SK-N-SH treated with all-trans-retinoic acid at 6 μM for 48 hours (cell line): ENCODE results near the gene ITPR2.

Source experiments
- ATAC-seq: fragments of 200-7000 bp; cut with Tn5 transposase; 3 replicates; pipeline ENCODE4 v1.9.1; 2020; ENCODE audit warnings: mild to moderate bottlenecking, moderate library complexity
- ARNTL ChIP-seq: fragments of 450-650 bp; formaldehyde crosslinking; IDR thresholded peaks from 2 replicates; pipeline ENCODE4 v1.5.0; 2020; ENCODE audit warnings: low read depth, mild to moderate bottlenecking, moderate library complexity, borderline replicate concordance
- BACH2 ChIP-seq: fragments of 250-450 bp; sonication (Bioruptor Pico); IDR thresholded peaks from 2 replicates; pipeline ENCODE4 v1.9.0; 2021; ENCODE audit warnings: mild to moderate bottlenecking, borderline replicate concordance
- CSDC2 ChIP-seq: fragments of 250-450 bp; sonication (Bioruptor Pico); IDR thresholded peaks from 2 replicates; pipeline ENCODE4 v1.5.0; 2020; ENCODE audit warnings: mild to moderate bottlenecking, moderate library complexity
- ESRRG ChIP-seq: fragments of 250-450 bp; sonication (Bioruptor Pico); IDR thresholded peaks from 2 replicates; pipeline ENCODE4 v1.6.1; 2021; ENCODE audit warnings: mild to moderate bottlenecking
- GLIS3 ChIP-seq: fragments of 250-450 bp; sonication (Bioruptor Pico); IDR thresholded peaks from 2 replicates; pipeline ENCODE4 v1.5.0; 2020; ENCODE audit warnings: mild to moderate bottlenecking, moderate library complexity
- ISL1 ChIP-seq: fragments of 250-450 bp; sonication (Bioruptor Pico); IDR thresholded peaks from 2 replicates; pipeline ENCODE4 v2.1.2; 2022; ENCODE audit warnings: mild to moderate bottlenecking, moderate library complexity
- OSR1 ChIP-seq: fragments of 250-450 bp; sonication (Bioruptor Pico); IDR thresholded peaks from 2 replicates; pipeline ENCODE4 v1.8.0; 2022; ENCODE audit warnings: moderate library complexity, mild to moderate bottlenecking, inconsistent platforms
- POU6F1 ChIP-seq: fragments of 250-450 bp; sonication (Bioruptor Pico); IDR thresholded peaks from 2 replicates; pipeline ENCODE4 v1.8.0; 2021; ENCODE audit warnings: low read depth, mild to moderate bottlenecking, moderate library complexity, borderline replicate concordance
- PPARA ChIP-seq: fragments of 250-450 bp; sonication (Bioruptor Pico); IDR thresholded peaks from 2 replicates; pipeline ENCODE4 v1.5.0; 2020; ENCODE audit warnings: mild to moderate bottlenecking, borderline replicate concordance
- RARB ChIP-seq: fragments of 250-450 bp; sonication (Bioruptor Pico); IDR thresholded peaks from 2 replicates; pipeline ENCODE4 v1.8.0; 2021; ENCODE audit warnings: mild to moderate bottlenecking, moderate library complexity
- SNAI2 ChIP-seq: fragments of 250-450 bp; sonication (Bioruptor Pico); IDR thresholded peaks from 2 replicates; pipeline ENCODE4 v1.5.0; 2020; ENCODE audit warnings: mild to moderate bottlenecking, moderate library complexity
- TCF4 ChIP-seq: fragments of 250-450 bp; sonication (Bioruptor Pico); IDR thresholded peaks from 2 replicates; pipeline ENCODE4 v1.8.0; 2021; ENCODE audit warnings: mild to moderate bottlenecking, moderate library complexity, borderline replicate concordance
- TSHZ2 ChIP-seq: fragments of 250-450 bp; sonication (Bioruptor Pico); IDR thresholded peaks from 2 replicates; pipeline ENCODE4 v1.5.0; 2020; ENCODE audit warnings: mild to moderate bottlenecking, moderate library complexity
- ZFP3 ChIP-seq: fragments of 250-450 bp; sonication (Bioruptor Pico); IDR thresholded peaks from 2 replicates; pipeline ENCODE4 v1.5.0; 2020; ENCODE audit warnings: mild to moderate bottlenecking, moderate library complexity
- ZFP30 ChIP-seq: fragments of 450-650 bp; formaldehyde crosslinking; IDR thresholded peaks from 2 replicates; pipeline ENCODE4 v1.5.0; 2022; ENCODE audit warnings: mild to moderate bottlenecking, moderate library complexity
- ZNF565 ChIP-seq: fragments of 450-650 bp; formaldehyde crosslinking; conservative IDR thresholded peaks from 2 replicates; pipeline ENCODE4 v1.5.0; 2020; ENCODE audit warnings: low read depth, mild to moderate bottlenecking, moderate library complexity
- ZNF8 ChIP-seq: fragments of 450-650 bp; formaldehyde crosslinking; IDR thresholded peaks from 2 replicates; pipeline ENCODE4 v1.5.0; 2020; ENCODE audit warnings: mild to moderate bottlenecking, moderate library complexity
- TF ChIP-seq, protein P1 (sequence below): fragments of 250-450 bp; sonication (Bioruptor Pico); IDR thresholded peaks from 2 replicates; pipeline ENCODE4 v1.5.1; 2020; ENCODE audit warnings: low read depth, mild to moderate bottlenecking, moderate library complexity
- TF ChIP-seq, protein P2 (sequence below): fragments of 250-450 bp; sonication (Bioruptor Pico); IDR thresholded peaks from 2 replicates; pipeline ENCODE4 v1.8.0; 2020; ENCODE audit warnings: mild to moderate bottlenecking, moderate library complexity, borderline replicate concordance

The ITPR2 gene

DNA sequence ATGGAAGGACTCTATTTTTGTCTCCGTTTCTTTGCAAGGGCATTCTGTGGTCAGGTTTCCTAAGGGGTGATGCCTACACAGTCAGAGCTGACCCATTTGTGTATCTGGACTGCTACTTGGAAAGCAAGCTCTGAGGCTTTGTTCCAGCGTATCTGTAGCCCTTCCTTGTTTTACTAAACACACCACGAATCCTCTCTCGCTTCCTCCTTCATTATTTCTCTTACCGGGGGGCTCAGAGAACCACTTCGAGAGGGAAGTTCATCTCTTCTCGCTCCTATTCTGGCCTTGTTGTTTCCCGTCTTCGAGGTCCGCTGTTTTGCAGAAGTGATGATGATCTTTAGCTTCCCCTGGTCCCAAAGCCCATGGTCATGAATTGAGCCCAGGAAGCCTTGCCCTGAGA is 472.9 kb downstream of the ITPR2 start (continued):
- no peak for TF ChIP-seq TSHZ2 (CRISPR knock-in tag)
- no peak for TF ChIP-seq SNAI2 (CRISPR knock-in tag)
- TF ChIP-seq ZFP30 (CRISPR knock-in tag), result no peak

DNA sequence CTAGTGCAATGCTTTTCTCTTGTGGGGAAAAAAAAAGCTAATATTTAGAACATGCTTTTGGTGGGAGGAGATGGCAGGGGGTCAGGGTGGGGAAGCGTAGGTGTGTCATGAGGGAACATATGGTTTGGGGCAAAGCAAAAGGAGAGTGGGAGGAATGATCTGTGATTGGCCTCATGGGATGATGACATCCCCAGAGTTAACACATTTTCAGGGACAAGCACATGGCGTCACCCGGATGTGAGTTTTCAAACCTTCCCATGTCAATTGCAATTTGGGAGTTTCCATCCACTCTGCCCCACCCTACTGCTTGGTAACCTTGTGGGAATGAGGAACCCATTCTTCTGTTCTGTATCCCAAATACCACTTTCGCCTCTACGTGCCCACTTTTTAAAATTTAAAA is 473.4 kb downstream of the ITPR2 start:
- ATAC-seq, result no peak
- no peak for TF ChIP-seq TCF4 (CRISPR knock-in tag)

DNA sequence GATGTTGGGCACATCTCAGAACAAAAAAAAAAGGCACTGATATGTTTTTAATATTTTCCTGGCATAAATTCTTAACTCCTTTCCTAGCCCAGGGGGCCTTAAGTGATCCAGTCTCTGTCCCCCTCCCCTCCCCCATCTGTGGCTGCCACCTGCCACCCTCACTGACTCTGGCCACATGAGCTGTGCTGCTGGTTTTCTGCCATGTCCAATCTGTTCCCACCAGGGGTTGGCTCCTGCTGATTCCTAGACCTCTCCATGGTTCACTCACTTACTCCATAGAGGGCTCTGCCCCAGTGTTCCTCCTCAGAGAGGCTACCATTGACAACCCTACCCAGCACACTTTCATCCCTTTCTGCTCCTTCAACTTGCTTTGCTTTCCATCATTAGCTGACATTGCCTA is 474.3 kb downstream of the ITPR2 start:
- no peak for ATAC-seq

DNA sequence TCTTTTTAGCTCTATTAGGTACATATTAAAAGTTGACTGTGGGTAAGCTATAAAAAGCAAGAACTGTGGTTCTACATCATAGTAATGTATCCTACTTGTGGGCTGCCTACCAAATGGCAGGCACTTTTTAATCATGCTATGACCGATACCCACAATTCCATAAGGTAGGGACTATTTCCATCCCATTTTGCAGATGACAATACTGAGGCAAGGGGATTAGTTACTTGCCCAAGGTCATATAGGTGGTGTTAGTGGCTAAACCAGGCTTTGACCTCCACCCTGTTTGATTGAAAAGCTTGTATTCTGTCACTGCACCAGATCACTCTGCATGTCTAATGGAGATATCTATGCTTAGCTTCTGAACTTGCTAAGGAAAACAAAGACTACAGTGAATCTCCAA is 485.7 kb downstream of the ITPR2 start:
- ATAC-seq, result no peak
- TF ChIP-seq BACH2 (CRISPR knock-in tag), result no peak
- no peak for TF ChIP-seq ESRRG (CRISPR knock-in tag)
- TF ChIP-seq CSDC2 (CRISPR knock-in tag), result no peak
- TF ChIP-seq OSR1 (CRISPR knock-in tag), result no peak
- no peak for TF ChIP-seq ARNTL (CRISPR knock-in tag)
- no peak for TF ChIP-seq PPARA (CRISPR knock-in tag)
- no peak for TF ChIP-seq ISL1 (CRISPR knock-in tag)
- TF ChIP-seq ZFP3, result no peak
- TF ChIP-seq ZNF565, result no peak
- TF ChIP-seq ZNF8, result no peak
- no peak for TF ChIP-seq GLIS3 (CRISPR knock-in tag)
- TF ChIP-seq RARB (CRISPR knock-in tag), result no peak

More for the DNA sequence above, 474.3 kb downstream of the ITPR2 start:
- TF ChIP-seq ZFP30 (CRISPR knock-in tag), result no peak

DNA sequence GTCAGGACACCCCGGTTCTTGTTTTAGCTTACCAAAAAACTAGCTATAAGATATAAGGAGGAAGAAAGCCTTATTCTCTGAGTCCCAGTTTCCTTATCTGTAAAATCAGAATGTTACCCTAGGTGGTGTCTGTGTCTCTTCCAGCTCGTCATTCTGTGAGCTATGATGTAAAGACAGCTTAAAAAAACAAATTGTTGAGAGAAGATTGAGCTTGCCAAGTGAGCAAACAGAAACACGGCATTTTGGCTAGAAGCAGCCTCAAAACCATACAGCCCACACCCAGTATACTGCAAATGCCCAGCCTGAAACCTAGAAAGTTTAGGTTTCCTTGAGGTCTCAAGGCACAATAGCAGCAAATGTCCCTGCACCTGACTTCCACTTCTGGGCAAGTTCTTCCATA is 486.3 kb downstream of the ITPR2 start:
- peak; percentile 20; the same call in 1 of the 3 replicates for ATAC-seq
- no peak for TF ChIP-seq ZNF8
- no peak for TF ChIP-seq BACH2 (CRISPR knock-in tag)
- no peak for TF ChIP-seq TCF4 (CRISPR knock-in tag)
- no peak for TF ChIP-seq RARB (CRISPR knock-in tag)
- TF ChIP-seq ARNTL (CRISPR knock-in tag), result no peak
- TF ChIP-seq GLIS3 (CRISPR knock-in tag), result no peak
- TF ChIP-seq, protein P1, sequence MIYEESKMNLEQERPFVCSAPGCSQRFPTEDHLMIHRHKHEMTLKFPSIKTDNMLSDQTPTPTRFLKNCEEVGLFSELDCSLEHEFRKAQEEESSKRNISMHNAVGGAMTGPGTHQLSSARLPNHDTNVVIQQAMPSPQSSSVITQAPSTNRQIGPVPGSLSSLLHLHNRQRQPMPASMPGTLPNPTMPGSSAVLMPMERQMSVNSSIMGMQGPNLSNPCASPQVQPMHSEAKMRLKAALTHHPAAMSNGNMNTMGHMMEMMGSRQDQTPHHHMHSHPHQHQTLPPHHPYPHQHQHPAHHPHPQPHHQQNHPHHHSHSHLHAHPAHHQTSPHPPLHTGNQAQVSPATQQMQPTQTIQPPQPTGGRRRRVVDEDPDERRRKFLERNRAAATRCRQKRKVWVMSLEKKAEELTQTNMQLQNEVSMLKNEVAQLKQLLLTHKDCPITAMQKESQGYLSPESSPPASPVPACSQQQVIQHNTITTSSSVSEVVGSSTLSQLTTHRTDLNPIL (CRISPR knock-in tag), result no peak
- TF ChIP-seq PPARA (CRISPR knock-in tag), result no peak
- no peak for TF ChIP-seq SNAI2 (CRISPR knock-in tag)
- TF ChIP-seq, protein P2, sequence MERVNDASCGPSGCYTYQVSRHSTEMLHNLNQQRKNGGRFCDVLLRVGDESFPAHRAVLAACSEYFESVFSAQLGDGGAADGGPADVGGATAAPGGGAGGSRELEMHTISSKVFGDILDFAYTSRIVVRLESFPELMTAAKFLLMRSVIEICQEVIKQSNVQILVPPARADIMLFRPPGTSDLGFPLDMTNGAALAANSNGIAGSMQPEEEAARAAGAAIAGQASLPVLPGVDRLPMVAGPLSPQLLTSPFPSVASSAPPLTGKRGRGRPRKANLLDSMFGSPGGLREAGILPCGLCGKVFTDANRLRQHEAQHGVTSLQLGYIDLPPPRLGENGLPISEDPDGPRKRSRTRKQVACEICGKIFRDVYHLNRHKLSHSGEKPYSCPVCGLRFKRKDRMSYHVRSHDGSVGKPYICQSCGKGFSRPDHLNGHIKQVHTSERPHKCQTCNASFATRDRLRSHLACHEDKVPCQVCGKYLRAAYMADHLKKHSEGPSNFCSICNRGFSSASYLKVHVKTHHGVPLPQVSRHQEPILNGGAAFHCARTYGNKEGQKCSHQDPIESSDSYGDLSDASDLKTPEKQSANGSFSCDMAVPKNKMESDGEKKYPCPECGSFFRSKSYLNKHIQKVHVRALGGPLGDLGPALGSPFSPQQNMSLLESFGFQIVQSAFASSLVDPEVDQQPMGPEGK (CRISPR knock-in tag), result no peak
- no peak for TF ChIP-seq POU6F1
- no peak for TF ChIP-seq TSHZ2 (CRISPR knock-in tag)
- no peak for TF ChIP-seq OSR1 (CRISPR knock-in tag)
- no peak for TF ChIP-seq ZFP30 (CRISPR knock-in tag)
